GM10248 (cell line): Measurements from ENCODE around the gene SOX18.

Source experiments
- CTCF ChIA-PET: fragments of 300-600 bp; sonication (Branson Sonifier 250); formaldehyde crosslinking; extraction: SDS; loops from one replicate; lab custom pipeline; 2021; ENCODE audit warnings: antibody characterized with exemption; lab: Yijun Ruan, JAX
- POLR2A ChIA-PET: fragments of 350-650 bp; sonication (Branson Sonifier 250); formaldehyde crosslinking; extraction: SDS; loops from one replicate; lab custom pipeline; 2020; ENCODE audit warnings: antibody characterized with exemption; lab: Yijun Ruan, JAX
- DNase-seq: peaks from one replicate; pipeline ENCODE4 v3.0.0; 2012; ENCODE audit errors: extremely low spot score
- TF ChIP-seq, protein P1 (sequence below): IDR thresholded peaks from 2 replicates; pipeline ENCODE4 v1.5.1; 2012; ENCODE audit warnings: mild to moderate bottlenecking, low read depth; ENCODE audit errors: extremely low read depth, missing control alignments, control extremely low read depth

SOX18 gene

DNA sequence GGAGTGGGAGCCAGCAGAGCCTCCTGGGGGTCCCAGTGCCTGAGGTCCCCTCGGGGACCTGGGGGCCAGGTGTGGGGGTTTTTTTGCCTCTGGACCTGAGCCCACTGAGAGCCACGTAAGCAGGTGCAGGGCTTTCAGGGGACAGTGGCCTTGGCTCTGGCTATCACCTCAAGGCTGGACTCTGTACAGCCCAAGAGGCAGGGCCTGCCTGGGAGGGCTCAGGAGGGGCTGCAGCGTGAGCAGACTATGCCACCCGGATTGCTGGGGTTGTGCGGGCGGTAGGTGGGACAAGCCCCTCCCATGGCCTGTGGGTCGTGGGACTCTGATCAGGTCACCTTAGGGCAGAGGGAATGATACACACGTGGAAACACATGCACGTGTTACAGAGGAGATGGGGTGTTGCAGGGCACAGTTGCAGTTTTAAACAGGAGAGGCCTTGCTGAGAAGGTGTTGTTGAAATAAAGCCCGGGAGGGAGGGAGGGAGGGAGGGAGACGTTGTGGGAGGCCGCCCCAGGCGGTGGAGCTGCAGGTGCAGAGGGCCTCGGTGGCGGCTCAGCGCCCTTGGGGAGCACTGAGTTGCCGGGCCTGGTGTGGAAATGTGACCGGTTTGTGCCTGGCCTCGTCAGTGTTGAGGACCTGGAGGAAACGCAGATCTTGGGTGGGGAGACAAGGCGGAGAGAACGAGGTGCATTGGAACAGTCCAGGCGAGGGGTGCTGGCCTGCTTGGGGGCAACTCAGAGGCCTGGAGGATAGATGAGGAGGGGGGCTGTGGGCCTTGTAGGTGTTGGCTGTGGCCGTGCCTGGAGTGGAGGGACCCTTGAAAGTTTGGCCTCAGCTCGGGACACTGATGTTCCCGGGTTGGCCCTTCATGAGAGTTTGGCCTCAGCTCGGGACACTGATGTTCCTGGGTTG is 15.9 kb upstream of the SOX18 start:
- TF ChIP-seq, protein P1, sequence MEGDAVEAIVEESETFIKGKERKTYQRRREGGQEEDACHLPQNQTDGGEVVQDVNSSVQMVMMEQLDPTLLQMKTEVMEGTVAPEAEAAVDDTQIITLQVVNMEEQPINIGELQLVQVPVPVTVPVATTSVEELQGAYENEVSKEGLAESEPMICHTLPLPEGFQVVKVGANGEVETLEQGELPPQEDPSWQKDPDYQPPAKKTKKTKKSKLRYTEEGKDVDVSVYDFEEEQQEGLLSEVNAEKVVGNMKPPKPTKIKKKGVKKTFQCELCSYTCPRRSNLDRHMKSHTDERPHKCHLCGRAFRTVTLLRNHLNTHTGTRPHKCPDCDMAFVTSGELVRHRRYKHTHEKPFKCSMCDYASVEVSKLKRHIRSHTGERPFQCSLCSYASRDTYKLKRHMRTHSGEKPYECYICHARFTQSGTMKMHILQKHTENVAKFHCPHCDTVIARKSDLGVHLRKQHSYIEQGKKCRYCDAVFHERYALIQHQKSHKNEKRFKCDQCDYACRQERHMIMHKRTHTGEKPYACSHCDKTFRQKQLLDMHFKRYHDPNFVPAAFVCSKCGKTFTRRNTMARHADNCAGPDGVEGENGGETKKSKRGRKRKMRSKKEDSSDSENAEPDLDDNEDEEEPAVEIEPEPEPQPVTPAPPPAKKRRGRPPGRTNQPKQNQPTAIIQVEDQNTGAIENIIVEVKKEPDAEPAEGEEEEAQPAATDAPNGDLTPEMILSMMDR, result no peak
- DNase-seq, result no peak
- ChIA-PET POLR2A (no interaction called here), CTCF (interaction anchor here (0.9 to 1.9 kb wide), 4 partner anchors 8 to 25 kb away, joined by 3 to 7 read pairs (median 4); partner anchors contain the start of genes OPRL1 and RGS19)

DNA sequence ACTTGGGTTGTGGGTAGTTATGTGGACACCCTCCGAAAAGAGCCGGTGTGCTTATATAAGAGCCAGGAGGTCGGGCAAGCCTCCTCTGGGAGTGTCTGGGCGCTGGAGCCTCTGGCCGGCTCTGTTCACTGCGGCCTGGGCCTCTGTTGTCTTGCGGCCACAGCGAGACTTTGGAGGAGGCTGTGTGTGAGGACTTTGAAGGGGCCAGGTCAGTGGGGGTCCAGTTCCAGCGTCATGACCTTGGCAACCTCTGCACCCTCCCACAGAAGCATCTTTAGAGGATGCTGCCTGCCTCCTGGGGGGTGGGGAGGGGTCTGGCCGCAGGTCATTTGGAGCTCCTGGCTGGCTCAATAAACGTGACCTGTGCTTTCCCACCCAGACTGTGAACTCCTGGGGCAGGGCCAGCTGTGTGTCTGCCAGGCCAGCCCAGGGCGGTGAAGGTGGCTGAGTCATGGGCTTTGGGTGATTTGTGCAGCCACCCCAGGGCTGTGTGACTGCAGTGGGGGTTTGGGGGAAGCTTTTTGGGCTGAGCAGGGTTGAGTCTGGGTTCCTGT is 14.8 kb upstream of the SOX18 start:
- ChIA-PET POLR2A (no interaction called here), CTCF (interaction anchor here (0.6 to 1.9 kb wide), 2 partner anchors 13 to 24 kb away, joined by 3 to 5 read pairs; no protein-coding TSS in a partner anchor)
- TF ChIP-seq, protein P1, result no peak
- DNase-seq, result no peak

DNA sequence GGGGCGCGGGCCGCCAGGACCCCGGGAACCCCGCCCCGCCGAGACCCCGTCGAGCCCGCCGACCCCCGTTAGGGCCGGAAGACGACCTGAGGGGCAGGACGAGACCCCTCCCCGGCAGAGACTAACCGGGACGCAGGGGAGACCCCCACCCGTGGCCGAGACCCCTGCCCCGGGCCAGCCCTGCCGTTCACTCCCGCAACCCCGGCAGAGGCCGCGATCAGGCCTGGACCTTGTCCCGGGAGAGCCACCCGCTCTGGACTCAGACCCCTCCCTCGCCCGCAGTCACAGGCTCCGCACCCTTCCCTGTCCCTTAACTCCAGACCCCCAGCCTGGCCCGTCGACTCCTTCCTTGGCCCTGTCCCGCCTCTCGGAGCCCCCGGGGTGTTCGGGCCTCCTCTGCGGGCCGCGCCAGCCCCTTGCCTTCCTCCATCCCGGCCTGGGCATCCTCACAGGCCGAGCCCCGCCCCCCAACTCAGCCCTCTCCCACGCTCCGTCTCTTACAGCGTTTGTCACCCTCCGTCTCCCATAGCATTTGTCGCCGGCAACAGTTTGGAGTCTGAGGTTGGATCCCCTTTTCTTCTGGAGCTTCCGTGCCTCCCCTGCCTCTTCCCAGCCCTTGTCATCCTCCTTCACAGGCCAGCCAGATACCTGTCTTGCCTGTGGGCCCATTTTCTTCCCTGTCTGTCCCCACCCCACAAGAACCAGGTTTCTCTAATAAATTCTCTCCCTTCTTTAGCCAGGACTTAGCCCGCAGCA is 14.1 kb upstream of the SOX18 start:
- ChIA-PET CTCF (interaction anchor here (1.0 to 1.9 kb wide), 5 partner anchors 10 to 83 kb away, joined by 5 to 13 read pairs (median 7); partner anchors contain the start of genes PRPF6 and SAMD10), POLR2A (no interaction called here)

DNA sequence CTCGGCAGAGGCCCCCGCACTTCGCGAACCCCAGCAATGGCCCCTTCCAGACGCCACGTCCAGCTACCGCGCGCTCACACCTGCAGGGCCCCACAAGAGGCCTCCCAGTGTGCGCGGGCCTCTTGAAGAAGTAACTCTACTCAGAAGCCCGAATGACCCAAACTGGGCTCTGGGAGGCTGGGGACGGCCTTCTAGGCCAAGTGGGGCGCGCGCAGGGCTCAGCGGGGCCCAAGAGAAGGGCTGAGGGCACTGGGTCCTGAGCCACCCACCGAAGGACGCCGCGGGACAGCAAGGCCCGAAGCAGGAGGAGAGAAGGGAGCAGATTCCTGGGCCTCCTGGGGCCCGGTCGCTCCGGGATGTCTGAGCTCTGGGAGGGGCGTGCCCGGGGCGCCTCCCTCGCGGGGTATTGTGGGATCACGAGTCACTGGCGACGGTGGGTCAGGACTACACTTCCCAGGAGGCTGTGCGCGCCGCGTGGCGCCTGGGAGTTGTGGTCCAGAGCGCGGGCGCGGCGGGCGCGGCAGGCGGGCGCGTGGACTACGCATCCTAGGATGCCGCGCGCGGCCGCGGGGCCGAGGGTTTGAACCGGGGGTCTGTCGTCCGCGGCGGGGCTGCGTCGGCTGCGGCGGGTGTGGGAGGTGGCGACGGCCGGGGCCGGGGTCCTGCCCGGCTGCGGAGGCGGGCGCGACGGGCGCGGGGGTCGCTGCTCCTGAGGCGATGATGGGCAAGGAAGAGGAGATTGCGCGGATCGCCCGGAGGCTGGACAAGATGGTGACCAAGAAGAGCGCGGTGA is 13.4 kb upstream of the SOX18 start, which contains the start of gene TCEA2:
Gene TCEA2 (plus strand): TSS at position 603 of the 793 bp plus-strand sequence. CDS start 115 bp downstream, at position 718.
- POLR2A ChIA-PET, result no interaction called here
- CTCF ChIA-PET, result interaction anchor here (1.0 to 1.9 kb wide), 6 partner anchors 9 to 107 kb away, joined by 3 to 13 read pairs (median 6); partner anchors contain the start of genes OPRL1, PRPF6, RGS19 and SAMD10
- TF ChIP-seq, protein P1, result no peak
- peak; percentile 98 for DNase-seq

More for the DNA sequence above, 14.1 kb upstream of the SOX18 start:
- TF ChIP-seq, protein P1, result no peak
- DNase-seq, result peak; percentile 52

DNA sequence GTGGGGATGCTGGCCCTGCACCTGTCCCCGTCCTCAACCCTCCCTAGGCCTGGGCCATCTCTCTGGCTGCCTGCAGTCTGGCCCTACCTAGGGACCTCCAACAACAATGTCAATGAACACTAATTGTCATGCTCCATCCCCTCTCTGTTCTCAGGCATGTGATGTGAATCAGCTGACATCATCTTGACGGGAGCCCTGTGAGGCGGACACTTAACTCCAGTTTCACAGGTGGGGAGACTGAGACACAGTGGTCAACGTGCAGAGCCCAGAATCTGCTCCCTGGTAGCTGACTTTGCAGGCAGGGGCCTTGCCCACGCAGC is 12.8 kb upstream of the SOX18 start:
- ChIA-PET POLR2A (no interaction called here), CTCF (interaction anchor here (1.0 to 1.9 kb wide), 6 partner anchors 8 to 106 kb away, joined by 3 to 13 read pairs (median 6); partner anchors contain the start of genes OPRL1, PRPF6, RGS19 and SAMD10)
- DNase-seq, result no peak
- TF ChIP-seq, protein P1, result no peak
